ENCODE measurements around the gene HLF. TPM values are rescaled to one million over a fixed set of nuclear protein-coding genes. Genes with fewer than 3 reads are reported as not detected.

HLF gene
- polyA plus RNA-seq, 1 donor, result 4.8 TPM

DNA sequence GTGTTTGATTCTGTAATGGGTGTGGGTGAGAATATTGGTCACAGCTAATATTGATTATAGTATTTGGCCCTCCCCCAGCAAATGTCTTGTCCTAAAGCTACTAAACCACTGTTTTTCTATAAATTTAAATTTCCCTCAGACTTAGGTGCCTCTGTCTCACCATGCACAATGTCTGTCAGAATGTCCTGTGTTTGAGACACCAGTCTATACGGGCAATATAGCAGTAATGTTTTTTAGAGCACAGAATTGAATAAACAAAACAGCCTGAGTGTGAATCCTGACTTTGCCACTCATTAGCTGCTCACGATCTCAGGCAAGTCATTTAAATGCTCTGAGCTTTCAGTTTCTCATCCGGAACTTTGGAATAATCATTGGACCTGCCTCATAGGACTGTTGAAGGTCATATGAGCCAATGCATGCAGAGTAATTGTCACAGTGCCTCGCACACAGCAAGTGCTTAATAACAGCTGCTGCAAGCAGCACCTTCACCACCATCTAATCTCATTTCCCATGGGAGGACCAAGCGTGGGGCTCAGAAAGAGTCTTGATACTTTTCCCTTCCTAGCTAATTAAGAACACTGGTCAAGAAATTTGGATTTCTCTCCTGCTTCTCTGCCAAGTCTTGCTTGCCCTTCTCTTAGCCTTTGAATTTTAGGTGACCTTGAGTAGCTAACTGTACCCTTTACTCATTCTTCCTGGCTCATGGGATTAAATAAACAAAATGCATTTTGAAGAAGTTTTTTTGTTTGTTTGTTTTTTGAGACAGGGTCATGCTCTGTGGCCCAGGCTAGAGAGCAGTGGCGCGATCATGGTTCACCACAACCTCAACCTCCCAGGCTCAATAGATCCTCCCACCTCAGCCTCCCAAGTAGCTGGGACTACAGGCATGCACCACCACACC lies 9.8 kb downstream of the HLF start:
- no peak for DNase-seq

DNA sequence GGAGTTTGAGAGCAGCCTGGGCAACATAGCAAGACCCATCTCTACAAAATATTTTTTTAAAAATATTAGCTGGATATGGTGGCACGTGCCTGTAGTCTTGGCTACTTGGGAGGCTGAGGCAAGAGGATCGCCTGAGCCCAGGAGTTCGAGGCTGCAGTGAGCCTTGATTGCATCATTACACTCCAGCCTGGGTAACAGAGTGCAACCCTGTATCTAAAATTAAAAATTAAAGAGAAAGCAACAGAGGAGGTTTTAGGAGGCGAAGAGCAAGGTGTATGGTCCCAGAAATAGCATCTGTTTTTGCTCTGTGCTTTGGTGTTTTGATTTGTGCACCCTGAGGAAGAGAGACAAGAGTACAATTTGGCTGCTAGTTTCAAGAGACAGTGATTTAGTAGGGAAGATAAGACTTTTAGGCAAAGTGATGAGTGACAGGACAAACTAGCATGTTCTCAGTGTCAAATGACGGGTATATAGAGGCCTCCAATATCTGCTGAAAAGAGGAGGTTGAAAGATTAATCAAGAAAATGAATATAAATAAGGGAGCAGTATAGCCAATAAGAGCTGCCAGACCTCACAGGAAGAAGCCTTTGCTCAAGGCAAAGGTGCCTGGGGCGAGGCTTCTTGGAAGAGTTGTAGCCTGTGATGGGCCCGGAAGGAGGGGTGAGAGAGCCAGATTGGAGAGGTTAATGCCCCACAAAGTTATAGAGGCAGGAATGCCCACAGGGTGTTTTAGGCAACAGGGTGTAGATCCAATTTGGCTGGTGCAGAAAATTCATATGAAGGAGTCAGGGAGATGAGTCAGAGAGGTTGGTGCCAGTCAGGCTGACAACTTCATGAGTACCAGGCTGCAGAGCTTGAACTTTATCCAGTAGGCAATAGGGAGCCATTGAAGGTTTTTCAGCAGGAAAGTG lies 11.4 kb downstream of the HLF start:
- DNase-seq, result no peak

DNA sequence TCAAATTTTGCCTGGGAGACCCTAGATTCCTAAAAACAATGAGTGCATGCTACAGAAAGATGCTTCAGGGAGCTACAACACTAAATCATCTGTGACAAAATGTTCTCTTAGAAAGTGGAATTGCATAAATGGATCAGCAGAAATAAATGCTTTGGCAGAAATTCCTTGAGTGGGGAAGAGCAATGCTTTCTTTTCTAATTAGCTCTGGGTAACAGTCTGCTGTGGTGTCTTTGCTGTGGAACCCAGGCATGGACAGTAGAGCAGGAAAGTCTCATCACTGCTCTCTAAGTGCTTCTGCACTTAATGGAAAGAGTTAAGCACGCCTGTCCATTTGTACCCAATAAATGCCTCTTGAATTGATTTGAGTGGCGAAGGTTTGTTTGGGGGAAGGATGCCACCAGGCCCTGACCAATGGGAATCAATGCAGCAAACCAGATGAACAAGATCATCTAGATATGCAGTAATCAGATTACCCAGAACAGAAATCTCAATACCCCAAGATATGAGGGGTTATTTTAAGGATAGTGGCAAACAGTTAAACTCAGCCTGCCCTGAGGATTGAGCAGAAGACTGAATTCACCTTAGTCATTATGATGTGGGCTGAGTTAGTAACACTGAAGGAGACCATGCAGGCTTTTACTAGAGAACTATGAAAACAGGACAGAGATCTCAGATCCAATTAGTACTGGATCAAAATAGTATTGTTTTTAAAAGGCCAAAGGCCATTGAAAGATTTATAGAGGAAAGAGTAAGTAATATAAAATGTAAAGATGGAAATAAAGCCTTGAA lies 13.6 kb downstream of the HLF start:
- DNase-seq, result no peak

GRCh38 chr17:55279203-55279602 lies 14.4 kb downstream of the HLF start:
- no peak for DNase-seq

- no peak for DNase-seq
Observed at GRCh38 chr17:55279788-55280187, 15.0 kb downstream of the HLF start.

DNA sequence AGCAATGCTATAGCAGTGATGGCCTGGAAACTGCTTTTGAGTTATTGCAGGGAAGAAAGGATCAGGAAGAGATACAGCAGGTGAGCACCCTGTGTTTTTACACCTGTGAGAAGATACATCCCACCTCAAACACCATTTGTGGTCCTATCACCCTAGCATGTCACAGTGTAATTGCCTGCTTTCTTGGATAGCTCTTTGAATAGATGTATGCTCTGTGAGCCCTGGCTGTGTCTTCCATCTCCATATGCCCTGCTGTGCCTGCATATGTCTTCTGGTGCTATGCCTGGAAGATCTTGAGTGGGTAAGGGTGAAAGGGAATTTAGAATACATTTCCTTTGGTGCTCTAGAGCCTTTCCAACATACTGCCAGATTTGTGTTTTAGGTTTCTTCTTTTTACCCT lies 15.5 kb downstream of the HLF start:
- no peak for DNase-seq

DNA sequence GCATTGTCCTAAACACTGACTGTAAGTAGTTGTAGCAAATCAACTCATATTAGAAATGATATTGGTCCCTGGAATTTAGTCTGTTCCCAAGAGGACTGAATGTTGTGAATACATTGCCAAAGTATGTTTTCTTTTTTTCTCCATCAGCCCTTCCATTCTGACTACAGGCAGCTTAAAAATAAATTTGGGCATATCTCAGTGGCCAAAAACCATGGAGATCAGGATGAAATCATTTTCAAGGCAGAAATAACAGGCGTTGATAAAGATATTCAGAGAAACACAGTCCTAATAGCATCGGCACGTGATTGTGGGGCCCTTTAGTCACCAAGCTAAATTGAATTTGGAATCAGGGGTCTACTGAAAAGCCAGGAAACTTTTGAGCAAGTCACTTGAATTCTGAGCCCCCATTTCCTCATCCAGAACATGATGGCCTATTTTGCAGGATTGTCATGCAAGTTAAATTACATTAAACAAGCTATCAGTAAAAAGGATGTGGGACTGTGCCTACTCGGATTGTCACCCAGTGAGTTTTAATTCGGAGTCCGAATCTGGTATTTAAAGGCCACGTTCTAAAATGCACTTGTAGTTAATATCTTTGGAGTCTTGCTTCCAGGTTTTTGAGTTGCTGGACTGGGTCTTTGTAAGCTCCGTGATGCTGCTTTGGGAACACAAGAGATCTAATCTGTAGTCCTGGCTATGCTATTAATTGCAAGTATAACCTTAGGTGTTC lies 17.1 kb downstream of the HLF start:
- DNase-seq, result no peak

GRCh38 chr17:55282379-55282702 lies 17.6 kb downstream of the HLF start:
- no peak for DNase-seq

DNA sequence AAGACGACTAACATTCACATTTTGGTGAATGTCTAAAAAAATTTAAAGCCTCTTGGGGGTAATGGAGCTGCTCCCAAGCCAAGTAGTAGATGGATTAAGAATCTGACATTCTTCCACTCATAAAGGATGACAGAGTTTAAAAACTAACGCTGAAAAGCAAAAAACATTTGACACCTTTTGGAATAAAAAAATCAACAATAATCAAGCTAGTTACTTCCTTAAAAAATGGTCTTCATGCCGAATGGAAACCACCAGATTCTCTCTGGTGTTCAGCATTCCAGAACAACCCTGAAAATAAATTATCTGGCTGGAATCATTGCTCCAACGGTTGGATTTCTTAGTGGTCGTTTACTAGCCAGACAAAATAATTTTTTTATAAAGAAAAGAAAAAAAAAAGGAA lies 18.0 kb downstream of the HLF start:
- no peak for DNase-seq

DNA sequence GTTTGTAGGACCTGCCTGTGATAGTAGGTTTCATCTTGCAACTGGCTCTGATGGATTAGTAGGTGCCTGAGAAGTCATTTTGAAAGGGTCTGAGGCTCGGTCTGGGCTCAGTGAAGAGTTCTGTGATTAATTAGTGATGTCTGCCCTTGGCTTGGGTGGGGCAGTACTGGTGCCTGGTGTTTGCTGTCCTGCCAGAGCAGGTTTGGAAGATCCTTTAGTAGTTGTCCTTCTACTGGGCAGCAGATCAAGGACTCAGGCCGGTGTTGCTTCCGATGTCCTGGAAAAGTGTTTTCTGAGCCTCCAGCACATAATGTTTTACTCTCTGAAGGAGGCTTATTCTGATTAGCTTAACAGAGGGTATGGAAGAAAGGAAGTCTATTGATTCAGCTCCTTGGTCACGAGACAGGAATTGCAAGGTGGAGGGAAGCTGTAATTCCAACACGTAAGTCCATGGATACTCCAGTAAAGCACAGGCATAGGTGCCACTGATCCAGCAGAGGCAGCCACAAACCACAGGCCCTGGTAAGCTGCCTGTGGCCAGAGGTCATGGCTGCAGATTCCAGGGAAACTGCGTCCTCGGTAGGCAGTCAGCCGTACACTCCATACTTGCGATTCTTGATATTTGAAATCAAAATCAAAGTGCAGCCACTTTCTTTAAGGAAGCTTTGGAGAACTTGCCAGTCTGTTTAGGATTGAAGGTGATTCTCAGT lies 18.7 kb downstream of the HLF start:
- DNase-seq, result no peak

DNA sequence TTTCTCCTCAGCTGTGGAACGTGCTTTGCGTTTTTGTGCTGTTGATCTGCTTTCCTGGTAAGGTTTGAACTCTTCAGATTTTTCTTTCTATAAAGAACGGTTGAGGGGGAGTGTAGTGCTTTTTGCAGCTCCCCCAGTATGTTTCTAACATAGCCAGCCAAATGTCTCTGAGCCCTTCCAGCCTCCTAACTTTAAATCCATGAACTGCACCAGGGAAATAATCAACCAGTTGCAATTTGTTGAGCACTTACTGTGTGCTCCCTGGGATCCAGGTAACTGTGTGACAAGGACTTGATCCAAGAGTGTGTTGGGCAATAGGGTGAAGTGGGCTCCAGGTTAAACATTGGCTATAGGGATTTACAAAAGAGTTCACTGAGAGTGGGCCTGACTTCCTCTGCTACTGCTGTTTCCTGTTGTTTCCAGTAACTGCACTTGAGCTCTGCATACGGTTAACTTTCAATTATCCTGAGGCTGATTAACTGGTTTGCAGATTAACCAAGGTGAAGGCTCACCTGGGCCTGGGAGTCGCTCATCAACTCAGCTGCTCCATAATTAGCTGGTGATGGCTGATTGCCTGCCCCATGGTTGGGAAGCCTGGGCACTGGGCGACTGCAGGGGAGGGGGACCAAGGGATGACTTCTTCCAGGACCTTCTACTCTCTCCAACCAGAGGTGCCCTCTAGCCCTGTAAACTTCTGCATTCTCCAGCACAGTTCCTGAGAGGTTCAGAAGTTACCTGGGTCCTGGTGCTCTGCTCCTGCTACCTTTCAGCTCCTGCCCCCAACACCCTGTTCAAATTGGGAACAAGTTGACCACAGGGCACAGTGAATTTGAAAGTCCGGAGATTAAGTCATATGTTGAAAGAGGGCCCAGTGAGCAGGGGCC lies 19.5 kb downstream of the HLF start:
- no peak for DNase-seq

- DNase-seq, result no peak
Observed at GRCh38 chr17:55284944-55285339, 20.2 kb downstream of the HLF start.

GRCh38 chr17:55285340-55286301 lies 20.9 kb downstream of the HLF start:
- DNase-seq, result no peak

- no peak for DNase-seq
Observed at GRCh38 chr17:55286681-55287589, 22.2 kb downstream of the HLF start.

GRCh38 chr17:55288356-55289105 lies 23.8 kb downstream of the HLF start:
- DNase-seq, result no peak

GRCh38 chr17:55289106-55289446 lies 24.3 kb downstream of the HLF start:
- no peak for DNase-seq

DNA sequence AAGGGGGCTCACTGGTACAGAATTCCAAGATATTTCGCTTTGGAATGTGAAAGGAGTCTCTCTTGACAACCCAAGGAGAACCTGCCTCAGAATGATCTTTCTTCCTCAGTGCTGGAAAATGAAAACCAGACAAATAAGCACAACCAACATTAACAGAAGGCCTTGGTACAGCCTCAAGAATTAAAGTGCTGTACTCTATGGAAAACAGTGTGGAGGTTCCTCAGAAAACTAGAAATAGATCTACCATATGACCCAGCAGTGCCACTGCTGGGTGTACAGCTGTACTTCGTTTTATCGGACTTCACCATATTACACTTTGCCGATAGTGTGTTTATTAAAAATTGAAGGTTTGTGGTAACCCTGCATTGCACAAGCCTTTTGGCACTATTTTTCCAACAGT lies 25.2 kb downstream of the HLF start:
- no peak for DNase-seq

All from left kidney (tissue), 2 donors.